ENCODE results near the gene ID4.

DNA sequence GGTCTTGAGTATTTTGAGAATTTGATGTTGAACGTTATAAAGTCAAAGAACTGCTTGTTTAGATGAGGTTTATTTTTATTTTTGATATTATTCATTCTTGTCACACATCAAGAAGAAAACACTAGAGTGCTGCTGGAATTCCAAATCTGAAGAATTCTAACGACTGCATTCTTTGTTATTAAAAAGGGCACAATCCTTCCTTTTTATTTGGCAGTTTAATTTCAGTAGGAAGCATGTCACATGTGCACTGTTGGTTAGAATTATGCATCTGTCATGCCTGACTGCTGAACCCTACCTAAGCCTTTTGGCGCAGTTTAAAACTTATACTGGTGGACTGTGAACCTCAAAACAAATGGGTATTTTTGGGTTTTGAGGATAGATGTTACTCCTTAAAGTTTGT, 4.0 kb downstream of the ID4 start:
- TF ChIP-seq EZH2 (IDR thresholded peaks at IDR 0.05; ENCODE audit: insufficient read depth, poor library complexity, severe bottlenecking) (no peak), EZH2phosphoT487 (IDR thresholded peaks at IDR 0.05; ENCODE audit: insufficient read depth, low read depth) (no peak)
